Heart left ventricle (tissue), 13 donors: ENCODE results near the gene ZBTB20.

ENCODE experiments used
- POLR2A ChIP-seq, 2 donors: fragments of 450-650 bp; IDR thresholded peaks; one replicate each; pipeline ENCODE4 v1.6.1; 2017; ENCODE audit warnings: antibody characterized with exemption in 2 of 2, mild to moderate bottlenecking in 2 of 2, moderate library complexity in 2 of 2
- TF ChIP-seq, protein P1 (sequence below), 12 donors: fragments of 200-600 bp; sonication (generic) in 4 of 12; IDR thresholded peaks; one replicate each; pipeline versions ENCODE4 v1.5.0 to v1.8.0; 2018 to 2022; ENCODE audit warnings: antibody characterized with exemption in 12 of 12, mild to moderate bottlenecking in 5 of 12
- donor health status: ischemic (EF 13 %, LVEDD 7.1; RV severe dilation, severe dysfunction).
- donor health status: DM: no; HTN: yes; CAD: no.
- donor health status: DM: no; HTN: no; CAD: no.
- donor health status: ischemic (EF 25% LVEDD 6.9; RV normal size, moderate dysfunction).
- donor health status: ischemic (EF 25% LVEDD 5.7; RV mildly dilated, moderate dysfunction).
- donor health status: ischemic (EF 35%, LVEDD 5.7; RV mildly dilated, moderate dysfunction).
- donor health status: nonischemic (EF 11% LVEDD 7.7; RV severe dilation, severe dysfunction).
- donor health status: DM: yes; HTN: yes; CAD: no.
- donor health status: PGD.
- donor health status: ischemic (EF 29% LVEDD 5.4; RV normal size, mild dysfunction).
- donor health status: nonischemic (EF 23%, LVEDD 6.1; RV moderate dilation, normal function).

DNA sequence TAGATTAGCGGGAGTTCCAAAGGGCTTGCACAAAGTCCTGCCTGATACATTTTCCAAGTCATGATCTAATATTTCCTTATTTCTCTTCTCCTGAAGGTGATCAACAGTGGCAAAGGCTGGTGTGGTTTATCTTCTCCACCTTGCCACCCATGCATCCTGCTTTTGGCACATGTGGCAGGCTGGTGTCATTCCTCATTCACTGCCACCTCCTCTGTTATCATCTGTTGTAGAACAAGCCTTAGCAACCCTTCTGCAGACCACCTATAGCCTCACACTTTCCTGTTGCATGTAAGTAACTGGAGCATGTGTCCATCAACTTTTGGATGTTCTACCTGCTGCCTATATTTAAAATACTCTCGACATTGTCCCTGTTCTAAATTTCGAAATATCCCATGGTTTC lies 294.1 kb downstream of the ZBTB20 start:
- TF ChIP-seq, protein P1, sequence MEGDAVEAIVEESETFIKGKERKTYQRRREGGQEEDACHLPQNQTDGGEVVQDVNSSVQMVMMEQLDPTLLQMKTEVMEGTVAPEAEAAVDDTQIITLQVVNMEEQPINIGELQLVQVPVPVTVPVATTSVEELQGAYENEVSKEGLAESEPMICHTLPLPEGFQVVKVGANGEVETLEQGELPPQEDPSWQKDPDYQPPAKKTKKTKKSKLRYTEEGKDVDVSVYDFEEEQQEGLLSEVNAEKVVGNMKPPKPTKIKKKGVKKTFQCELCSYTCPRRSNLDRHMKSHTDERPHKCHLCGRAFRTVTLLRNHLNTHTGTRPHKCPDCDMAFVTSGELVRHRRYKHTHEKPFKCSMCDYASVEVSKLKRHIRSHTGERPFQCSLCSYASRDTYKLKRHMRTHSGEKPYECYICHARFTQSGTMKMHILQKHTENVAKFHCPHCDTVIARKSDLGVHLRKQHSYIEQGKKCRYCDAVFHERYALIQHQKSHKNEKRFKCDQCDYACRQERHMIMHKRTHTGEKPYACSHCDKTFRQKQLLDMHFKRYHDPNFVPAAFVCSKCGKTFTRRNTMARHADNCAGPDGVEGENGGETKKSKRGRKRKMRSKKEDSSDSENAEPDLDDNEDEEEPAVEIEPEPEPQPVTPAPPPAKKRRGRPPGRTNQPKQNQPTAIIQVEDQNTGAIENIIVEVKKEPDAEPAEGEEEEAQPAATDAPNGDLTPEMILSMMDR (IDR thresholded peaks at IDR 0.05), result no peak
- no peak for TF ChIP-seq POLR2A (IDR thresholded peaks at IDR 0.05)
